GM11168 (cell line): ENCODE results near the gene NR5A1.

Experiments used
- in situ Hi-C: fragments of 300-500 bp; cut with MboI; formaldehyde crosslinking; loops from one replicate; pipeline ENCODE4 v1.12.0; 2022; ENCODE audit warnings: low sequenced_read_pairs; ENCODE audit not compliant: unreplicated experiment

Gene NR5A1

GRCh38 chr9:124469011-124469832 lies 38.0 kb downstream of the NR5A1 start:
- in situ Hi-C loops, result no loop called here

GRCh38 chr9:124468061-124468740 lies 39.0 kb downstream of the NR5A1 start:
- in situ Hi-C loops, result no loop called here

GRCh38 chr9:124467410-124468060 lies 39.7 kb downstream of the NR5A1 start:
- in situ Hi-C loops, result no loop called here

DNA sequence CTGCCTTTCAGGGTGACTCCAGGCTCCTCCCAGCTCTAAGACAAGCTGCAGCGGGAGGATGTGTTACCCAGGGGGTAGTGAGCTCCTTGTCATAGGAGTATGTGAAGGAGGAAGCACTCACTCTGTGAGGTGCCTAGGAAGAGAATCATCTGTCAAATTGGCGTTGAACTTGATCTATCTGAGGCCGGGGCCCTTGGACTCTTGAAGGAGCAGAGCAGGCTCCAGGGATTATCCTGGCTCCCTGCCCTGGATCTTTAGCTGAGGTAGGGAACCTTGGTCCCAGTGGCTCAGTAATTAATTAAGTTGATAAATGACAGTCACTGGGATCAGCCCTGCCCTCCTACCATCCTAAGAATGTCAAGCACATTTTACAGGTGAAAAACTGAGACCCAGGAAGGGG lies 41.5 kb downstream of the NR5A1 start:
- in situ Hi-C loops, result no loop called here

DNA sequence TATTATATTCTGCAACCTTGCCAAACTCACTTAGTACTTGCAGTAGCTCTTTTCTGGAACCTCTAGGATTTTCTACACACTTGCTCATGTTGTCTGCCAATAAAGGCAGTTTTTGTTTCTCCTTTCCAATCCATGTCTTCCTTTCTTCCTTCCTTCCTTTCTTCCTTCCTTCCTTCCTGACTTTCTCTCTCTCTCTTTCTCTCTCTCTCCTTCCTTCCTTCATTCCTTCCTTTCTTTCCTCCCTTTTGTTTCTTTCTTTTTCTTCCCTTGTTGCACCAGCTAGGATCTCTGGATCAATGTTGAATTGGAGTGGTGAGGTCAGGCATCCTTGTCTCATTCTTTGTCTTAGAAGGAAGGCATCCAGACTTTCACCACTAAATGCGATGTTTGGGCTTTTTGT lies 44.5 kb downstream of the NR5A1 start:
- in situ Hi-C loops, result no loop called here

DNA sequence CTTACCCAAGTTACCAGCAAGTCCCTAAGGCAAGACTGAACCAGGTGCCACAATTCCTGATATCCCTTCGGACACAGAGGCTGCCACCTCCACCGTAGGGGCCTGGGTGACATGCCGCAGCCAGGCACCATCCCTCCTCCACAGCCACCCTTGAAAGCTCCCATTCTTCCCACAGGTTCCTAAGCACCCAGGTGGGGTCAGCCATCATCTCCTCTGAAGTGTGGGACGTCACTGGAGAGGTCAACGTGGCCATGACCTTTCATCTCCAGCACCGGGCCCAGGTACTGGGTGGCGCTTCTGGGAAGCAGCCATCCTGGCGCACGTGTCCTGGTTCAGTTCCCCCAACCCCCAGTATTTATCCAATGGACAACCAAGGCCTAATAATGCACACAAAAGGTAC lies 48.8 kb downstream of the NR5A1 start:
- in situ Hi-C loops, result no loop called here

DNA sequence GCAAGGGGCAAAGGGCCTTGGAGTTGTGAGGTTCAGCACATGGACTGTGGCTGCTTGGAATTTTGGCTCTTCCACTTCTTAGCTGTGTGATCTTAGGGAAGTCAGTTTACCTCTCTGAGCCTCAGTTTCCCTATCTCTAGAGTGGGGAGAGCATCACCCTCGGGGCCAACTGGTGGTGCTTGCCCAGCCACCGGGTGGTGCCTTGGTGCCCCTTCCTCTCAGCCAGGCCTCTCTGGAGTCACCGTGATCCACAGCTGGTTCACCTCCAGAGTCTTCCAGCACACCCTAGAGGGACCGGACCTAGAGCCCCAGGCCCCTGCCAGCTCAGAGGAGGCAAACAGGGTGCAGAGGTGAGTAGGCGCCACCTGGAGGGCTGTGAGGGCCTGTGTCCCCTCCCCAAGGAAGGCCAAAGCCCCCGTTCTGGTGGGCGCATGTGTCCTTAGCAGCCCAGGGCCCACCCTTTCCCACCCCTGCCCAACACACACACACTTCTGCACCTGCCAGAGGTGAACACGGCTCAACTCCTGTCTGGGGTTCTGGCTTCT lies 49.2 kb downstream of the NR5A1 start:
- in situ Hi-C loops, result no loop called here

- in situ Hi-C loops, result no loop called here
Observed at GRCh38 chr9:124457079-124457886, 49.9 kb downstream of the NR5A1 start.

GRCh38 chr9:124456341-124457078 lies 50.7 kb downstream of the NR5A1 start:
- in situ Hi-C loops, result no loop called here

DNA sequence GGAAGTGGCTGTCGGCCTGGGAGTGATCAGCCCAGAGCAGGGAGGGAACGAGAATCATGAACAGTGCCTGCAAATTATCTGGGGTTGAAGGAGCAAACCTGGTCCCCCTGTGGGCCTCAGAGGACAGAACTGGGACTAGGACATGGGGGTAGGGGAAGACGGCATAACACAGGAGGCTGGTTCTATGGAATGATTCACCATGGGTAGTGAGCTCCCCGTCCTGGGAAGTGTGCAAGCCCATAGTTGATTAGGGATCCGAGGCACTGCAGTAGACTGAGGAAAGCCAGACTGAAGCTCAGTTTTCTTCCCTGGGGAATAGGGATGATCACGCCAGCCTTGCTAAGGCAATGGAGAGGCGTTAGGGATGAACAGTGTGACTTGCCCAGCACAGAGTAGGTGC lies 51.4 kb downstream of the NR5A1 start:
- in situ Hi-C loops, result no loop called here

DNA sequence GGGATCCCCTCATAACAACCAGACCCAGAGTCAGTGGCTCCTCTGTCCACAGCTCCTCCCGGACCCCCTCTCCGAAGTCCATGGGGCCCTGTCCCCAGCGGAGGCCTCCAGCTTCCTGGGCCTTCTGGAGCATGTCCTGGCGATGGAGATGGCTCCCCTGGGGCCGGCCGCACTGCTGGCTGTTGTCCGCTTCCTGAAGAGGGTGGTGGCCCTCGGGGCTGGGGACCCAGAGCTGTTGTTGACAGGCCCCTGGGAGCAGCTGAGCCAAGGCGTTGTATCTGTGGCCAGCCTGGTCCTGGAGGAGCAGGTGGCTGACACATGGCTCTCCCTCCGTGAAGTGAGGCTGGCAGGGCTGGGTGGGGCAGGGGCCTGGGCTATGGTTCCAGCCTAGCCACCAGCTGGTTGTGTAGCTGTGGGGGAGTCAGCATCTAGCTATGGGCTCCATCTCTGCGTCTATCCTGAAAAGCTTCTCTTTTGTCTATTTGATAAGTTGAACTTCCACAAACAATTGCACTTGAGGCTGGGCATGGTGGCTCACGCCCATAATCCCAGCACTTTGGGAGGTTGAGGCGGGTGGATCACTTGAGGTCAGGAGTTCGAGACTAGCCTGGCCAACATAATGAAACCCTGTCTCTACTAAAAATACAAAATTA lies 52.3 kb downstream of the NR5A1 start:
- in situ Hi-C loops, result no loop called here

GRCh38 chr9:124454296-124454695 lies 52.9 kb downstream of the NR5A1 start:
- in situ Hi-C loops, result no loop called here

DNA sequence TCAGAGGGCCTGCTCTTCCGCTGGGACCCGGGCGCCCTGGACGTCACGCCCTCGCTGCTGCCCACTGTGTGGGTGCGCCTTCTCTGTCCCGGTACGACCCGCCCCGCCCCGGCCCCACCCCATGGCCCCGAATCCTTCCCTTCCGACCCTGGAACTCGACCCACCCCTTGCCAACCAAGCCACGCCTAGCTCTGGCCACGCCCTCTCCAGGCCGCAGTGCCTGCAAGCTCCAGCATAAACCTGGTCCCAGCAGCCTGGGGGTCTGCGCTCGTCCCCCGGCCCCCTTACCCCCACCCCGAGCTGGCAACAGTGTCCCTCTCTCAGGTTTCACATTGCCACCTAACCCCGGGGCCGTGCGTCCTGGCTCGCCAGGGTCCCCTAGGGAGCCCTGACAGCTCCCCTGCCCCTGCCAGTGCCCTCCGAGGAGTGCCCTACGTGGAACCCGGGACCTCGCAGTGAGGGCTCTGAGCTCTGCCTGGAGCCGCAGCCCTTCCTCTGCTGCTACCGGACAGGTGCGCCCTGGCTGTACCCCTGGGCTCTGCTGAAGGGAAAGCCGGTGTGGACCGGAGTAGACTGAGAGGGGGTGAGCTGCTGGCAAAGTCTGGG lies 53.5 kb downstream of the NR5A1 start:
- in situ Hi-C loops, result no loop called here

- in situ Hi-C loops, result no loop called here
Observed at GRCh38 chr9:124452841-124453585, 54.2 kb downstream of the NR5A1 start.

DNA sequence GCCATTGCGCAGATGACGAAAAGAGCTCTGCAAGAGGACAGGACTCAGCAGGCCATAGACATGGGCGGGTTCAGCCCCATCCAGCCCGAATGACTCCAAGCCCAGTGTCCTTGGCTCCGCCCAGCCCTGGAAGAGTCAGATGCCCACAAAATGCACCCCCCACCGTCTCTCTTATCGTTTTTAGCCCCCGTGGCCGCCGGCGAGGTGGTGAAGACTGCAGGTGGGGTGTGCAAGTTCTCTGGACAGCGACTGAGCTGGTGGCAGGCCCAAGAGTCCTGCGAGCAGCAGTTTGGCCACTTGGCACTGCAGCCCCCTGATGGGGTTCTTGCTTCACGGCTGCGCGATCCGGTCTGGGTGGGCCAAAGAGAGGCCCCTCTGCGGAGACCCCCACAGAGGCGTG lies 54.9 kb downstream of the NR5A1 start:
- in situ Hi-C loops, result no loop called here

DNA sequence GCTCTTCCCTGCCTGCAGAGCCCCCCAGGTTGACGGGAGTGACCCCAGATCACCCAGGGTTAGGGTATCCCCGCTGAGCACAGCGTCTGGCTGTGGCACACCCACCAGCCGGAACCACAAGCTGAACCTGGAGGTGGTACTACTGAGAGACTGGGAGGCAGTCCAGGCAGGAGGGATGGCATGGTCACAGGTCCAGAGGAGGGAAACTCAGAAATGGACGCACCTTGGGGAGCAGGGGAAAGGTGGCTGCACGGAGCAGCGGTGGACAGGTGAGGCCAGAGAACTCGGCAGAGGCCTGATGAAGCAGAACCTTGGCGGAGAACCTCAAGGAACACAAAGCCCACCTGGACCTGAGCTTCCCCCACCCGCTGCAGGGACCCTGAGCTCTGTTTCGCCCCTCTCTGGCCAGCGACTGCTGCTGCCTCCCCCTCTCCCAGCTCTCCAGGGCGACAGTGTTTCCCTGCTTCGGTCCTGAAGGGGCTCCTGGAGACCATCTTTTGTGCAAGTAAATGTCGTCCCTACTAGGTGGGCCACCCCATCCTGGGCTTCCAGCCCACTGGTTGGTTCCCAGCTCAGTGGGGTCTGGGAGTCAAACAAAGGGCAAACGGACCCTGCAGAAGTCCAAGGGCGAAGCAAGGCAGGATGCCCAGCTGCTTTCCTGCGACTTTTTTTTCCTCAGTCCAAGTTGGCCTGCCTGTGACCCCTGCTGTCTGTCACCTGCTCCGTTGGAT lies 56.1 kb downstream of the NR5A1 start:
- in situ Hi-C loops, result no loop called here

- in situ Hi-C loops, result no loop called here
Observed at GRCh38 chr9:124450241-124450924, 56.8 kb downstream of the NR5A1 start, which contains the start of gene ADGRD2. TSS of gene ADGRD2 (plus strand) at chr9:124450451. CDS start at chr9:124451667, 1,216 bp downstream.
